GM23338 (cell line): ENCODE measurements around the gene SHANK2. TPM values are rescaled to one million over a fixed set of nuclear protein-coding genes. Genes with fewer than 3 reads are reported as not detected.

ENCODE experiments used
- ATAC-seq: fragments of 200-7000 bp; cut with Tn5 transposase; 3 replicates; pipeline ENCODE4 v1.9.1; 2020
- DNase-seq: peaks from one replicate; pipeline ENCODE4 v3.0.0-alpha.2; 2015; ENCODE audit warnings: low spot score
- H2AFZ ChIP-seq: fragments of 200-600 bp; sonication (generic); 2 replicates; pipeline ENCODE4 v1.8.0; 2016; ENCODE audit warnings: antibody characterized with exemption, mild to moderate bottlenecking, moderate library complexity
- H3F3A ChIP-seq: fragments of 200-600 bp; sonication (generic); replicated peaks from 2 replicates; pipeline ENCODE4 v1.8.0; 2017; ENCODE audit warnings: antibody characterized with exemption, mixed run types, low read depth
- H3K27ac ChIP-seq: fragments of 200-600 bp; sonication (generic); 2 replicates; pipeline ENCODE4 v1.6.1; 2016; ENCODE audit warnings: low read depth
- H3K27me3 ChIP-seq: fragments of 200-600 bp; sonication (generic); 2 replicates; pipeline ENCODE4 v1.8.0; 2016; ENCODE audit warnings: mild to moderate bottlenecking, mixed run types, moderate library complexity; ENCODE audit not compliant: insufficient read depth
- H3K36me3 ChIP-seq: fragments of 200-600 bp; sonication (generic); 2 replicates; pipeline ENCODE4 v1.8.0; 2016; ENCODE audit warnings: mild to moderate bottlenecking; ENCODE audit not compliant: insufficient read depth
- H3K4me1 ChIP-seq: fragments of 200-600 bp; sonication (generic); 2 replicates; pipeline ENCODE4 v1.8.0; 2016; ENCODE audit warnings: mild to moderate bottlenecking, moderate library complexity; ENCODE audit not compliant: insufficient read depth
- H3K4me2 ChIP-seq: fragments of 200-600 bp; sonication (generic); 2 replicates; pipeline ENCODE4 v1.7.1; 2017; ENCODE audit warnings: mixed run types
- H3K4me3 ChIP-seq: fragments of 200-600 bp; sonication (generic); 2 replicates; pipeline ENCODE4 v1.6.1; 2016; ENCODE audit warnings: mixed run types
- H3K79me2 ChIP-seq: fragments of 200-600 bp; sonication (generic); replicated peaks from 2 replicates; pipeline ENCODE4 v1.8.0; 2017; ENCODE audit warnings: mild to moderate bottlenecking; ENCODE audit not compliant: insufficient read depth
- H3K9me2 ChIP-seq: fragments of 200-600 bp; sonication (generic); 2 replicates; pipeline ENCODE4 v1.8.0; 2017; ENCODE audit not compliant: insufficient read depth
- H4K20me1 ChIP-seq: fragments of 200-600 bp; sonication (generic); replicated peaks from 2 replicates; pipeline ENCODE4 v1.8.0; 2017; ENCODE audit warnings: mild to moderate bottlenecking; ENCODE audit not compliant: insufficient read depth
- H3K27ac Mint-ChIP-seq: 2 replicates; pipeline ENCODE4 v1.8.0; 2020; ENCODE audit warnings: inconsistent platforms, mild to moderate bottlenecking, moderate library complexity, mixed read lengths
- H3K27me3 Mint-ChIP-seq: 3 replicates; pipeline ENCODE4 v1.8.0; 2022; ENCODE audit warnings: low read depth, mild to moderate bottlenecking, moderate library complexity, mixed read lengths, inconsistent platforms; ENCODE audit not compliant: insufficient read depth, poor library complexity
- H3K36me3 Mint-ChIP-seq: 3 replicates; pipeline ENCODE4 v1.8.0; 2021; ENCODE audit warnings: low read depth, mild to moderate bottlenecking, inconsistent platforms, moderate library complexity, mixed read lengths
- H3K4me1 Mint-ChIP-seq: 3 replicates; pipeline ENCODE4 v1.8.0; 2020; ENCODE audit warnings: mild to moderate bottlenecking, inconsistent platforms, mixed read lengths
- H3K4me3 Mint-ChIP-seq: 3 replicates; pipeline ENCODE4 v1.8.0; 2021; ENCODE audit warnings: moderate library complexity, mild to moderate bottlenecking, inconsistent platforms, mixed read lengths
- H3K9me3 Mint-ChIP-seq: 3 replicates; pipeline ENCODE4 v1.8.0; 2020; ENCODE audit warnings: moderate library complexity, mild to moderate bottlenecking, inconsistent platforms, mixed read lengths
- EZH2 ChIP-seq: fragments of 200-600 bp; sonication (generic); IDR thresholded peaks from one replicate; pipeline ENCODE4 v1.8.0; 2017; ENCODE audit warnings: antibody characterized with exemption, mild to moderate bottlenecking, low read depth; ENCODE audit not compliant: unreplicated experiment
- EZH2phosphoT487 ChIP-seq: fragments of 200-600 bp; sonication (generic); IDR thresholded peaks from one replicate; pipeline ENCODE4 v1.8.1; 2018; ENCODE audit warnings: antibody characterized with exemption; ENCODE audit not compliant: unreplicated experiment
- JUNB ChIP-seq: IDR thresholded peaks from one replicate; pipeline ENCODE4 v1.6.1; 2016; ENCODE audit warnings: antibody characterized with exemption; ENCODE audit not compliant: unreplicated experiment
- NANOG ChIP-seq: IDR thresholded peaks from 2 replicates; pipeline ENCODE4 v1.6.1; 2016; ENCODE audit warnings: antibody characterized with exemption, borderline replicate concordance
- POLR2AphosphoS5 ChIP-seq: IDR thresholded peaks from 2 replicates; pipeline ENCODE4 v1.6.1; 2016; ENCODE audit warnings: antibody characterized with exemption, low read depth
- REST ChIP-seq: IDR thresholded peaks from one replicate; pipeline ENCODE4 v1.6.1; 2018; ENCODE audit warnings: antibody characterized with exemption; ENCODE audit not compliant: unreplicated experiment
- STAT1 ChIP-seq: IDR thresholded peaks from one replicate; pipeline ENCODE4 v1.6.1; 2016; ENCODE audit warnings: antibody characterized with exemption; ENCODE audit not compliant: unreplicated experiment
- ZNF114 ChIP-seq: fragments of 250-450 bp; sonication (Bioruptor Pico); IDR thresholded peaks from 2 replicates; pipeline ENCODE4 v1.5.0; 2020; ENCODE audit warnings: mild to moderate bottlenecking, moderate library complexity
- ZNF331 ChIP-seq: fragments of 250-450 bp; sonication (Bioruptor Pico); IDR thresholded peaks from 2 replicates; pipeline ENCODE4 v1.5.0; 2020; ENCODE audit warnings: low read depth, mild to moderate bottlenecking, moderate library complexity
- ZNF462 ChIP-seq: fragments of 250-450 bp; sonication (Bioruptor Pico); IDR thresholded peaks from 2 replicates; pipeline ENCODE4 v1.5.0; 2020; ENCODE audit warnings: mild to moderate bottlenecking, moderate library complexity
- polyA plus RNA-seq: library from polyadenylated mRNA; unstranded; fragments of >200 nt; fragmentation: Nextera tagmentation; extraction: Ambion mirVana; gene quantifications from 2 replicates; pipeline ENCODE4 v1.2.1, GENCODE V29; 2016
- total RNA-seq: library from RNA; depleted of rRNA; stranded (reverse); fragments of >200 nt; shearing (Covaris generic); gene quantifications from 2 replicates; pipeline ENCODE4 v1.2.3, GENCODE V29; 2014

The SHANK2 gene
- total and polyA plus RNA-seq, 2 experiments from 2014 or later = 22.0 to 81.4 TPM

- ATAC-seq (no peak), DNase-seq (no peak)
- H2AFZ ChIP-seq = no peak overlapping the region
- no peak overlapping the region for H3K27ac ChIP-seq
- H3K4me1 Mint-ChIP-seq = peaks cover 40% of the 10 kb centered on the region
- H3K27me3 Mint-ChIP-seq = peaks cover 12% of the 10 kb centered on the region
- no peak overlapping the region for H3K27ac Mint-ChIP-seq
- H3K4me3 ChIP-seq = no peak overlapping the region
- no peaks in the 10 kb centered on the region for H3K9me2 ChIP-seq
- peaks cover 30% of the 10 kb centered on the region for H4K20me1 ChIP-seq
- no peak overlapping the region for H3K4me2 ChIP-seq
- peaks cover 19% of the 10 kb centered on the region for H3K4me1 ChIP-seq
- H3K36me3 Mint-ChIP-seq = peaks cover 22% of the 10 kb centered on the region
- H3K9me3 Mint-ChIP-seq = 0 out of 3 replicates have a peak, but pooled peaks cover 2% of the 10 kb centered on the region
- H3K27me3 ChIP-seq = no peaks in the 10 kb centered on the region
- no peak for TF ChIP-seq ZNF331 (CRISPR knock-in tag)
- no peak for TF ChIP-seq NANOG
- TF ChIP-seq EZH2 = no peak
- TF ChIP-seq REST = no peak
- TF ChIP-seq JUNB = no peak
- TF ChIP-seq ZNF114 = no peak
- no peak for TF ChIP-seq STAT1
- no peak for TF ChIP-seq EZH2phosphoT487
- TF ChIP-seq POLR2AphosphoS5 = no peak
- no peak for TF ChIP-seq ZNF462
- H3F3A ChIP-seq = no peaks in the 10 kb centered on the region
- peaks cover 84% of the 10 kb centered on the region for H3K79me2 ChIP-seq
- no peak overlapping the region for H3K4me3 Mint-ChIP-seq
- H3K36me3 ChIP-seq = no peaks in the 10 kb centered on the region
Measured at GRCh38 chr11:71203681-71204080, 48.7 kb downstream of the SHANK2 start.
